GM21576 (cell line): Measurements from ENCODE around the gene LOXL4.
"Not testable (repeated sequence)": the region's sequence is repeated elsewhere in the genome, so short reads cannot be mapped to it uniquely, and the experiment has no call there.

Experiments
- ATAC-seq: cut with Tn5 transposase; IDR thresholded peaks from one replicate; pipeline ENCODE4 v1.9.1; 2021; ENCODE audit warnings: mild to moderate bottlenecking, moderate library complexity; ENCODE audit not compliant: unreplicated experiment

Gene LOXL4

GRCh38 chr10:98246911-98247805 is 20.8 kb downstream of the LOXL4 start:
- ATAC-seq, result no peak

- no peak for ATAC-seq
Observed at GRCh38 chr10:98244586-98244985, 23.4 kb downstream of the LOXL4 start.

DNA sequence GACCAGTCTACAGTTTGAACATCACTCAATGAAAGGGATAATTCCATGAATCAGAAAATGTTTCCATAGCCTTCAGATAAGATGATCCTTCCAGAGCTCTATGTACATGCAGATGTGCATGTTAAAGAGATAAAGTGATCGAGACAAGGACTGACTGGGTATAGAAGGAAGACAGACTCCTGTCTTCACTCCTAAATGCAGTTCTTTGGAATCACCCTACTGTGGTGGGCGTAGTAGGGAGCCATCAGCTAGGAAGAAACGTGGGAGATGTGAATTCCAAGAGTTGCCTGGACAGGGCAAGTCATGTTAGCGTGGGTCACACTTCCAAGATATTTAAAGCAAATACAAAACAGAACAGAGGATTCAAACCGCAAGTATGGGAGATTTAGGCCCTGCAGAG is 23.9 kb downstream of the LOXL4 start:
- no peak for ATAC-seq

- no peak for ATAC-seq
Observed at GRCh38 chr10:98242823-98243222, 25.2 kb downstream of the LOXL4 start.

DNA sequence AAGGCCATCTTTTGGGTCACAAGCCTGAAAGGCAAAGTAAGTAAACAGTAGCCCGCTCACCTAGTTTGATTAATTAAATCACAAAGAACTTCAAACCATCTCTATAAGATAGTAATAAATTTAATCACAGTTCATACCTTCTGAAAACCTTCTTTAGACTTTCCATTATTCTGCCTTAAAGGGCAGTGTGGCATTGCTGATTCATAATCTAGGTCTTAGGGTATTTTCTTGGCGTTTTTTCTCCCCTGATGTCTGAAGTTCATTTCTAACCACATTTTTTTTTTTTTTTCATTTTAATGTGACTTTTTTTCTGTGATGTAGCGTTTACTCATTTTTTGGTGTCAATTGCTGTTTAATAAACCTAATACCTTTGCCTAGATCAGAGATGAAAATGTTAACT is 27.5 kb downstream of the LOXL4 start:
- ATAC-seq, result no peak

- ATAC-seq, result no peak
Observed at GRCh38 chr10:98238391-98238790, 29.6 kb downstream of the LOXL4 start.

GRCh38 chr10:98236862-98237261 is 31.1 kb downstream of the LOXL4 start:
- ATAC-seq, result no peak

DNA sequence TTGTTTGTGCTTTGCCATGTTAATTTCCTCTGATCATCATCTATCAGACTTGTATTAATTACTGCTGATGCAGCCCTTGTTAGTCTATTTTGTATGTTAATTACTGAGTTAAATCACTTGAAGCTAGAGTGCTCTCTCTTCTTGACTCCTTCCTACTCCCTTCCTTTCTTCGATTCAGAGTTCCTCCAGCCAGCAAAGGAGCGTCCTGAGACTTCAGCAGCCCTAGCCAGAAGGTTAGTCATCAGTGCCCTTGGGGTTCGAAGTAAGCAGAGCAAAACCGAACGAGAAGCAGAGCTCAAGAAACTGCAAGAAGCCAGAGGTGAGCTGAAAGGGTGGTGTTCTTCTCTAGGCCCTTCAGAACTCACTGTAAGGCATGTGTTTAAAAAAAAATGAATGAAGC is 32.1 kb downstream of the LOXL4 start:
- no peak for ATAC-seq

- no peak for ATAC-seq
Observed at GRCh38 chr10:98231417-98231816, 36.6 kb downstream of the LOXL4 start.

DNA sequence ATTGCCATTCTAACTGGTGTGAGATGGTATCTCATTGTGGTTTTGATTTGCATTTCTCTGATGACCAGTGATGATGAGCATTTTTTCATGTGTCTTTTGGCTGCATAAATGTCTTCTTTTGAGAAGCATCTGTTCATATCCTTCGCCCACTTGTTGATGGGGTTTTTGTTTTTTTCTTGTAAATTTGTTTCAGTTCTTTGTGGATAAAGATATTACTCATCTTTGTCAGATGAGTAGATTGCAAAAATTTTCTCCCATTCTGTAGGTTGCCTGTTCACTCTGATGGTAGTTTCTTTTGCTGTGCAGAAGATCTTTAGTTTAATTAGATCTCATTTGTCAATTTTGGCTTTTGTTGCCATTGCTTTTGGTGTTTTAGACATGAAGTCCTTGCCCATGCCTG is 39.7 kb downstream of the LOXL4 start:
- not testable (repeated sequence) for ATAC-seq

- ATAC-seq, result not testable (repeated sequence)
Observed at GRCh38 chr10:98227713-98228112, 40.3 kb downstream of the LOXL4 start.

DNA sequence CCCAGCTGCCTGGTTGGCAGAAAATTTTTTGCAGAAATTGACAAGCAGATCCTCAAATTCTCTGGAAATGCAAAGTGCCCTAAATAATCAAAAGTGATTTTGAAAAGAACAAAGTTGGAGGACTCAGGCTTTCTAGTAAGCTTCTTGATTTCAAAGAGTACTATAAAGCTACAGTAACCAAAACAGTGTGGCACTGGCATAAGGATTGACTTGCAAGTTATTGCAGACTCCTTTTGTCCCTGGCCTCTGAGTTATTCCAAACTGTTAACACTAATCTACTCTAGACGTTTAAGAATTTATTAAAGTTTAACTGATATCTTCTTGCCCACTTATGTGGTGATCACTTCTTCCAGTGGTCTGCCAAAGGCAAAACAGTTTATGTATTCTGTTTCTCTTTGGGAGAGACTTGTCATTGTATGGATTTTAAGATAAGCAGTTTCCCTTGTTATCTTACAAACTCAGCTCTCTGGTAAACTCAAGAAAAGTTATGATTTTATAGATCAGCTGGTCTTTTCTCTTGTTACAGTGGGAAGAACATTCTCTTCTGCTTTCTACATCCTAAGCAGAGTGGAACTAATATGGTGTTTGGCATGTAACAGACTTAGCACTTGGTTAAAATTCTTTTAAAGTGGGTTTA is 41.4 kb downstream of the LOXL4 start:
- no peak for ATAC-seq

DNA sequence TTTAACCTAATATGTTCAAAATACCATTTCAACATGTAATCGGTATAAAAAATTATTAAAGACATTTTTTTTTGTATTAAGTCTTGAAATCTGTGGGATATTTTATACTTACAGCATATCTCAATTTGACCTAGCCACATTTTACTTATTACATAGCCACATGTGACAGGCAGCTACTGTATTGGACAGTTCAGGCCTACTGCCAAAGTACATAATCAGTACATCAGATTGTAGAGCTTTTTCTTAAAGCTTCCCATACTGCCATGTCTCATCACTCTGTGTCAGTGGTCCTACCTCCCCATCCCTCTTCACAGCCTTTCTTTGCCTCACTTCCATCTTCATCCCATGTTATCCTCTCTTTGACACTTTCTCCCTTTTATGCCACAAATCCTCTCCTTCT is 43.0 kb downstream of the LOXL4 start:
- no peak for ATAC-seq

- ATAC-seq, result no peak
Observed at GRCh38 chr10:98224509-98224908, 43.5 kb downstream of the LOXL4 start.

GRCh38 chr10:98223874-98224273 is 44.1 kb downstream of the LOXL4 start:
- ATAC-seq, result no peak

- no peak for ATAC-seq
Observed at GRCh38 chr10:98217801-98218200, 50.2 kb downstream of the LOXL4 start.

- ATAC-seq, result no peak
Observed at GRCh38 chr10:98215373-98215772, 52.6 kb downstream of the LOXL4 start.

GRCh38 chr10:98213740-98214139 is 54.3 kb downstream of the LOXL4 start:
- no peak for ATAC-seq

DNA sequence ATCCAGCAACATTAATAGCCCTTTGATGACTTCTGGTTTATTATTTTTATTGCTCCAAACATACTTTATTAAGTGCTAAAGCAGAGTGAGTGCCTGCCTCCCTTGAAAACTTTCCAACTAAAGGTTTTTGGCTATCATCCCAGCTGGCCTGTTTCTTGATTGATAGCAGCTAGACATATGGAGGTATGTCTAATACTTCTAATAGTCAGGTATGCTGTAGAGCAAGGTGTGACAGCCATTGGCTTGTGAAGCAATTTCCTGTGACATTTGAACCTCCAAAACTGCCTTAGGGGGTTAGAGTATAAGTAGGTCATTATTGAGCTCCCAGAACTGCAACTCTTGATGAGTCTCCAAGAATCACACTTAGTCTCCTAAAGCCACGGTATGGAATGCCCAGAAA is 55.8 kb downstream of the LOXL4 start:
- no peak for ATAC-seq

GRCh38 chr10:98209441-98209840 is 58.6 kb downstream of the LOXL4 start:
- ATAC-seq, result no peak

GRCh38 chr10:98208925-98209324 is 59.1 kb downstream of the LOXL4 start:
- ATAC-seq, result no peak

GRCh38 chr10:98205351-98205750 is 62.6 kb downstream of the LOXL4 start:
- no peak for ATAC-seq
